Measurements from ENCODE around the gene RINL.

GRCh38 chr19:38899447-38900201, 21.5 kb upstream of the RINL start, which contains the start of the genes NFKBIB and SIRT2:
- TF ChIP-seq POLR2A (IDR thresholded peaks at IDR 0.05; ENCODE audit: low read length) (peak; percentile 92), GATA1 (IDR thresholded peaks at IDR 0.05; ENCODE audit: low read depth, low read length) (no peak)
